ENCODE results near the gene KDM4C. TPM values are rescaled to one million over a fixed set of nuclear protein-coding genes. Genes with fewer than 3 reads are reported as not detected.

KDM4C gene
- total and polyA plus RNA-seq, 2 of the 4 experiments (the other 2 are of a cell fraction), result 11.8 to 23.8 TPM

DNA sequence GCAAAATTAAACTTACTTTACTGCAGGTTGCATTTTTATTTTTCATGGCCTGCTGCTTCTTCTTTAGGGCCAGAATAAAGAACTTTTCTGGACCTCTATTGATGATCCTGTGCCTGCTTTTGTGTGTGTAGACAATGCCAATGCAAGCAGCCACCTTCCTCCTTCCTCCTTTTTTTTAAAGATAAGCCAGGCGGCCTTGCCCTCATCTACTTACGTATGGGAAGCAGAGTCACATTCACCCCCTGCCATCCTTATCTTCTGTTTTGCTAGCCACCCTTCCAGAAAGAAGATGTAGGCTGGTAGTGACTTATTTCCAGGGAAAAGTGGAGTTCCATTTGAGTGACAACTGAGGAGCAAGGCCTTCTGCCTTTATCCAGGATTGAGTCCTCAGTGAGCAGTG, 122.9 kb downstream of the KDM4C start:
- CTCF ChIA-PET, result interaction anchor here (0.5 kb wide), 1 partner anchor 19 kb away, joined by 3 read pairs; no protein-coding TSS in a partner anchor
- Histone ChIP-seq H3K14ac (replicated peaks; ENCODE audit: low read depth, low read length) (no peak overlapping the region), H3K4me1 (ENCODE audit: control insufficient read depth, insufficient read depth, low read length) (no peaks in the 10 kb centered on the region; the same call in 1 of the 2 replicates), H3K9me3 (ENCODE audit: control insufficient read depth, insufficient read depth, low read length) (no peaks in the 10 kb centered on the region), H3K4me3 (ENCODE audit: insufficient read depth, low read depth, low read length) (no peak overlapping the region), H4K8ac (ENCODE audit: low read depth in 2 of 2, low read length in 2 of 2) (no peak overlapping the region; a peak in 1 of 4 replicates), H3K18ac (ENCODE audit: low read depth, low read length) (no peak overlapping the region), H3K27me3 (ENCODE audit: control insufficient read depth, insufficient read depth, low read length) (no peaks in the 10 kb centered on the region), H2BK120ac (ENCODE audit: low read depth, low read length) (no peak overlapping the region), H3K9ac (ENCODE audit: low read depth, low read length) (no peak overlapping the region), H4K91ac (ENCODE audit: insufficient read depth, low read depth, low read length) (no peak overlapping the region), H3K56ac (ENCODE audit: extremely low read depth, insufficient read depth, low read length) (no peak overlapping the region), H2BK20ac (ENCODE audit: low read depth, low read length) (no peak overlapping the region), H2AK9ac (replicated peaks; ENCODE audit: low read depth, low read length, poor library complexity) (no peak overlapping the region), H3K36me3 (ENCODE audit: control insufficient read depth, insufficient read depth, low read length) (no peaks in the 10 kb centered on the region), H3K9me1 (ENCODE audit: insufficient read depth, low read length) (0 out of 2 replicates have a peak, but pooled peaks cover 4% of the 10 kb centered on the region), H3K4ac (ENCODE audit: low read depth, low read length) (no peak overlapping the region), H2BK15ac (ENCODE audit: low read depth, low read length) (no peak overlapping the region), H3K4me2 (ENCODE audit: low read depth, low read length) (no peak overlapping the region), H2AFZ (replicated peaks; ENCODE audit: low read length, poor library complexity) (no peak overlapping the region), H3K79me1 (ENCODE audit: low read depth in 1 of 2, low read length in 2 of 2) (peaks cover 9 to 13% of the 10 kb centered on the region in 2 experiments; a peak in 2 of 4 replicates), H3K23ac (ENCODE audit: low read depth, low read length) (no peak overlapping the region), H4K5ac (ENCODE audit: low read depth, low read length) (no peak overlapping the region), H4K20me1 (ENCODE audit: insufficient read depth, low read length) (no peaks in the 10 kb centered on the region), H2BK5ac (ENCODE audit: low read depth, low read length, poor library complexity, severe bottlenecking) (no peak overlapping the region), H3K27ac (ENCODE audit: insufficient read depth, low read length) (no peak overlapping the region), H2AK5ac (ENCODE audit: low read depth, low read length) (no peak overlapping the region)
- BruUV-seq (replicated peaks), result no TSS peak
- WGBS, 2 experiments (ENCODE audit: extremely low coverage in 2 of 2, insufficient read length in 1 of 2), result no CpG with 5 or more reads among the region's 2 CpGs
- TF ChIP-seq MAFK (IDR thresholded peaks at IDR 0.05; ENCODE audit: low read depth, low read length), result no peak
- TF ChIP-seq SMC3 (IDR thresholded peaks at IDR 0.05; ENCODE audit: low read depth, low read length), result no peak
- TF ChIP-seq NFE2L2 (IDR thresholded peaks at IDR 0.05; ENCODE audit: low read depth, low read length), result no peak
- no peak for TF ChIP-seq CHD1 (IDR thresholded peaks at IDR 0.05; ENCODE audit: low read depth, low read length)
- TF ChIP-seq MAZ (IDR thresholded peaks at IDR 0.05; ENCODE audit: borderline replicate concordance, low read depth, low read length), result no peak
- no peak for TF ChIP-seq MXI1 (IDR thresholded peaks at IDR 0.05; ENCODE audit: borderline replicate concordance, low read depth, low read length)
- TF ChIP-seq POLR2A (IDR thresholded peaks at IDR 0.05; ENCODE audit: low read depth, low read length), result no peak
- no peak for TF ChIP-seq FOS (IDR thresholded peaks at IDR 0.05; ENCODE audit: low read depth, low read length)
- no peak for TF ChIP-seq CEBPB (IDR thresholded peaks at IDR 0.05; ENCODE audit: low read depth, low read length)
- no peak for TF ChIP-seq RAD21 (IDR thresholded peaks at IDR 0.05; ENCODE audit: low read length)
- no peak for TF ChIP-seq BHLHE40 (IDR thresholded peaks at IDR 0.05; ENCODE audit: low read depth, low read length)
- TF ChIP-seq, protein P1, sequence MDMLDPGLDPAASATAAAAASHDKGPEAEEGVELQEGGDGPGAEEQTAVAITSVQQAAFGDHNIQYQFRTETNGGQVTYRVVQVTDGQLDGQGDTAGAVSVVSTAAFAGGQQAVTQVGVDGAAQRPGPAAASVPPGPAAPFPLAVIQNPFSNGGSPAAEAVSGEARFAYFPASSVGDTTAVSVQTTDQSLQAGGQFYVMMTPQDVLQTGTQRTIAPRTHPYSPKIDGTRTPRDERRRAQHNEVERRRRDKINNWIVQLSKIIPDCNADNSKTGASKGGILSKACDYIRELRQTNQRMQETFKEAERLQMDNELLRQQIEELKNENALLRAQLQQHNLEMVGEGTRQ (IDR thresholded peaks at IDR 0.05; ENCODE audit: low read depth, low read length), result no peak
- no peak for TF ChIP-seq RFX5 (IDR thresholded peaks at IDR 0.05; ENCODE audit: low read depth, low read length)
- TF ChIP-seq, protein P2, sequence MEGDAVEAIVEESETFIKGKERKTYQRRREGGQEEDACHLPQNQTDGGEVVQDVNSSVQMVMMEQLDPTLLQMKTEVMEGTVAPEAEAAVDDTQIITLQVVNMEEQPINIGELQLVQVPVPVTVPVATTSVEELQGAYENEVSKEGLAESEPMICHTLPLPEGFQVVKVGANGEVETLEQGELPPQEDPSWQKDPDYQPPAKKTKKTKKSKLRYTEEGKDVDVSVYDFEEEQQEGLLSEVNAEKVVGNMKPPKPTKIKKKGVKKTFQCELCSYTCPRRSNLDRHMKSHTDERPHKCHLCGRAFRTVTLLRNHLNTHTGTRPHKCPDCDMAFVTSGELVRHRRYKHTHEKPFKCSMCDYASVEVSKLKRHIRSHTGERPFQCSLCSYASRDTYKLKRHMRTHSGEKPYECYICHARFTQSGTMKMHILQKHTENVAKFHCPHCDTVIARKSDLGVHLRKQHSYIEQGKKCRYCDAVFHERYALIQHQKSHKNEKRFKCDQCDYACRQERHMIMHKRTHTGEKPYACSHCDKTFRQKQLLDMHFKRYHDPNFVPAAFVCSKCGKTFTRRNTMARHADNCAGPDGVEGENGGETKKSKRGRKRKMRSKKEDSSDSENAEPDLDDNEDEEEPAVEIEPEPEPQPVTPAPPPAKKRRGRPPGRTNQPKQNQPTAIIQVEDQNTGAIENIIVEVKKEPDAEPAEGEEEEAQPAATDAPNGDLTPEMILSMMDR (conservative IDR thresholded peaks at IDR 0.05; ENCODE audit: low read depth, low read length), result no peak
- no peak for TF ChIP-seq RCOR1 (IDR thresholded peaks at IDR 0.05; ENCODE audit: insufficient replicate concordance, low read length)
- TF ChIP-seq, protein P3, sequence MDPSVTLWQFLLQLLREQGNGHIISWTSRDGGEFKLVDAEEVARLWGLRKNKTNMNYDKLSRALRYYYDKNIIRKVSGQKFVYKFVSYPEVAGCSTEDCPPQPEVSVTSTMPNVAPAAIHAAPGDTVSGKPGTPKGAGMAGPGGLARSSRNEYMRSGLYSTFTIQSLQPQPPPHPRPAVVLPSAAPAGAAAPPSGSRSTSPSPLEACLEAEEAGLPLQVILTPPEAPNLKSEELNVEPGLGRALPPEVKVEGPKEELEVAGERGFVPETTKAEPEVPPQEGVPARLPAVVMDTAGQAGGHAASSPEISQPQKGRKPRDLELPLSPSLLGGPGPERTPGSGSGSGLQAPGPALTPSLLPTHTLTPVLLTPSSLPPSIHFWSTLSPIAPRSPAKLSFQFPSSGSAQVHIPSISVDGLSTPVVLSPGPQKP (IDR thresholded peaks at IDR 0.05; ENCODE audit: borderline replicate concordance, low read depth, low read length), result no peak
- in situ Hi-C loops (cut with MboI; ENCODE audit: low sequenced_read_pairs), result no loop called here
- ATAC-seq (ENCODE audit: low read depth), result no peak
- DNase-seq, result no peak
- dilution Hi-C loops (cut with HindIII; ENCODE audit: low sequenced_read_pairs, unreplicated experiment), result no loop called here
- POLR2A ChIA-PET (ENCODE audit: unreplicated experiment), result no interaction called here
- intact Hi-C loops (cut with micrococcal nuclease), result no loop called here
